ENCODE results near the gene SASH1. TPM values are rescaled to one million over a fixed set of nuclear protein-coding genes. Genes with fewer than 3 reads are reported as not detected.

The SASH1 gene
- total RNA-seq, 4 donors from 2014 or later: 132 to 238 (median 160) TPM

DNA sequence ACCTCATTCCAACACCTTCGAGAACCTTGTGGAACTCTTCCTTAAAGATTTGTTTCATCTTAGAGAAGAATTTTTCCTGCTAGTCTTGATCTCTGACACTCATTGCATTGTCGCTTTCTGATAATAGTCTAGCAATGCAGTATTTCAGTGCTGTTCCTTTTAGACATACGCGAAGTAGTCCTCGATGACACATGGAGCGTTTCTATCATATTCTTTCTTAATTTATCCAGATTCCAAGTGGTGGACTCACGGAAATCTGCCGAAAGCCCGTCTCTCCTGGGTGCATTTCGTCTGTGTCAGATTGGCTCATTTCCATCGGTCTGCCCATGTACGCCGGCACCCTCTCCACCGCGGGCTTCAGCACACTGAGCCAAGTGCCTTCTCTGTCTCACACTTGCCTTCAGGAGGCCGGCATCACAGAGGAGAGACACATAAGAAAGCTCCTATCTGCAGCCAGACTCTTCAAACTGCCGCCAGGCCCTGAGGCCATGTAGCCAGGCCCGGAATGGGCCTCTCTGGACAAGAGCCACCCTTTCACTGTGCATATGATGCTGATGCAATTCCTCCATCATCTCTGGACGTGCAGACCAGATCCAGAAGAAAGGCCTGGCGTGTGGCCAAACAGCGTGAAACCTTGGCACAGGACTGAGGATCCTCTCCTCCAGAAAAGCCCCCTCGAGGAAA is 205.6 kb downstream of the SASH1 start:
- Histone ChIP-seq H3K36me3 (peaks cover 0 to 68% (median 0%) of the 10 kb centered on the region in 3 donors), H3K9me3 (no peaks in the 10 kb centered on the region), H3K27me3 (no peaks in the 10 kb centered on the region), H3K4me3 (no peak overlapping the region), H3K4me1 (peaks cover 0 to 33% (median 0%) of the 10 kb centered on the region in 4 donors), H3K27ac (peak overlapping the region in 2 of 4 donors; percentile 33 to 65)
- DNase-seq (ENCODE audit: low spot score in 2 of 2): no peak
- 59 to 67% methylated on average over 22 of the region's 22 CpGs for WGBS, 2 donors
- TF ChIP-seq POLR2A (IDR thresholded peaks at IDR 0.05) (no peak), EP300 (IDR thresholded peaks at IDR 0.05) (peak in 1 of 2 donors; percentile 7)
- TF ChIP-seq, protein P1, sequence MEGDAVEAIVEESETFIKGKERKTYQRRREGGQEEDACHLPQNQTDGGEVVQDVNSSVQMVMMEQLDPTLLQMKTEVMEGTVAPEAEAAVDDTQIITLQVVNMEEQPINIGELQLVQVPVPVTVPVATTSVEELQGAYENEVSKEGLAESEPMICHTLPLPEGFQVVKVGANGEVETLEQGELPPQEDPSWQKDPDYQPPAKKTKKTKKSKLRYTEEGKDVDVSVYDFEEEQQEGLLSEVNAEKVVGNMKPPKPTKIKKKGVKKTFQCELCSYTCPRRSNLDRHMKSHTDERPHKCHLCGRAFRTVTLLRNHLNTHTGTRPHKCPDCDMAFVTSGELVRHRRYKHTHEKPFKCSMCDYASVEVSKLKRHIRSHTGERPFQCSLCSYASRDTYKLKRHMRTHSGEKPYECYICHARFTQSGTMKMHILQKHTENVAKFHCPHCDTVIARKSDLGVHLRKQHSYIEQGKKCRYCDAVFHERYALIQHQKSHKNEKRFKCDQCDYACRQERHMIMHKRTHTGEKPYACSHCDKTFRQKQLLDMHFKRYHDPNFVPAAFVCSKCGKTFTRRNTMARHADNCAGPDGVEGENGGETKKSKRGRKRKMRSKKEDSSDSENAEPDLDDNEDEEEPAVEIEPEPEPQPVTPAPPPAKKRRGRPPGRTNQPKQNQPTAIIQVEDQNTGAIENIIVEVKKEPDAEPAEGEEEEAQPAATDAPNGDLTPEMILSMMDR (IDR thresholded peaks at IDR 0.05): no peak

GRCh38 chr6:148548749-148549140 is 206.1 kb downstream of the SASH1 start:
- Histone ChIP-seq H3K4me1 (peaks cover 0 to 33% (median 0%) of the 10 kb centered on the region in 4 donors), H3K27ac (peak overlapping the region in 2 of 4 donors; percentile 21 to 65), H3K27me3 (no peaks in the 10 kb centered on the region), H3K36me3 (peaks cover 0 to 63% (median 0%) of the 10 kb centered on the region in 3 donors), H3K9me3 (no peaks in the 10 kb centered on the region), H3K4me3 (no peak overlapping the region)
- WGBS, 2 donors: 45 to 64% methylated on average over 4 of the region's 4 CpGs
- no peak for TF ChIP-seq POLR2A (IDR thresholded peaks at IDR 0.05)
- TF ChIP-seq, protein P1 (IDR thresholded peaks at IDR 0.05): no peak
- no peak for DNase-seq (ENCODE audit: low spot score in 2 of 2)

GRCh38 chr6:148550569-148550968 is 207.9 kb downstream of the SASH1 start:
- no peak for TF ChIP-seq POLR2A (IDR thresholded peaks at IDR 0.05)
- TF ChIP-seq, protein P1 (IDR thresholded peaks at IDR 0.05): no peak
- no peak for TF ChIP-seq EP300 (IDR thresholded peaks at IDR 0.05)
- no peak for DNase-seq (ENCODE audit: low spot score in 2 of 2)
- H3K27ac ChIP-seq: peak overlapping the region in 3 of 4 donors; percentile 41 to 65 (median 57)
- no peak overlapping the region for H3K4me3 ChIP-seq
- H3K36me3 ChIP-seq: peaks cover 0 to 44% (median 0%) of the 10 kb centered on the region in 3 donors
- 28 to 34% methylated on average over 7 of the region's 7 CpGs for WGBS, 2 donors
- H3K4me1 ChIP-seq: peaks cover 0 to 33% (median 0%) of the 10 kb centered on the region in 4 donors
- H3K9me3 ChIP-seq: no peaks in the 10 kb centered on the region
- no peaks in the 10 kb centered on the region for H3K27me3 ChIP-seq

GRCh38 chr6:148551226-148551625 is 208.6 kb downstream of the SASH1 start:
- Histone ChIP-seq H3K4me1 (peaks cover 0 to 33% (median 0%) of the 10 kb centered on the region in 4 donors), H3K36me3 (peaks cover 0 to 38% (median 0%) of the 10 kb centered on the region in 3 donors), H3K9me3 (no peaks in the 10 kb centered on the region), H3K4me3 (no peak overlapping the region), H3K27me3 (no peaks in the 10 kb centered on the region), H3K27ac (peak overlapping the region in 3 of 4 donors; percentile 41 to 65 (median 57))
- DNase-seq (ENCODE audit: low spot score in 2 of 2): no peak
- TF ChIP-seq POLR2A (IDR thresholded peaks at IDR 0.05) (no peak), EP300 (IDR thresholded peaks at IDR 0.05) (no peak)
- TF ChIP-seq, protein P1 (IDR thresholded peaks at IDR 0.05): no peak
- 67 to 94% methylated on average over 1 of the region's 1 CpG for WGBS, 2 donors

GRCh38 chr6:148556410-148556809 is 213.8 kb downstream of the SASH1 start:
- TF ChIP-seq POLR2A (IDR thresholded peaks at IDR 0.05) (no peak), EP300 (IDR thresholded peaks at IDR 0.05) (no peak)
- TF ChIP-seq, protein P1 (IDR thresholded peaks at IDR 0.05): no peak
- WGBS, 2 donors: 68 to 80% methylated on average over 6 of the region's 7 CpGs
- no peak overlapping the region for H3K27ac ChIP-seq
- H3K4me1 ChIP-seq: peaks cover 0 to 15% (median 4%) of the 10 kb centered on the region in 4 donors
- H3K9me3 ChIP-seq: no peaks in the 10 kb centered on the region
- H3K27me3 ChIP-seq: no peaks in the 10 kb centered on the region
- no peaks in the 10 kb centered on the region for H3K36me3 ChIP-seq
- DNase-seq (ENCODE audit: low spot score in 2 of 2): no peak
- no peak overlapping the region for H3K4me3 ChIP-seq

Data from tibial nerve (tissue), 4 donors.